GM23248 (cell line): Measurements from ENCODE around the gene SND1. TPM values are rescaled to one million over a fixed set of nuclear protein-coding genes. Genes with fewer than 3 reads are reported as not detected.

Source experiments
- DNase-seq: peaks from one replicate; pipeline ENCODE4 v3.0.0-alpha.2; 2015
- H2AFZ ChIP-seq: fragments of 200-600 bp; sonication (generic); 2 replicates; pipeline ENCODE4 v1.6.1; 2016; ENCODE audit warnings: antibody characterized with exemption
- H3F3A ChIP-seq: fragments of 200-600 bp; sonication (generic); 2 replicates; pipeline ENCODE4 v1.6.1; 2016; ENCODE audit warnings: mild to moderate bottlenecking, antibody characterized with exemption, mixed run types; ENCODE audit not compliant: insufficient read depth
- H3K27ac ChIP-seq: fragments of 200-600 bp; sonication (generic); 2 replicates; pipeline ENCODE4 v1.5.1; 2016; ENCODE audit warnings: mild to moderate bottlenecking
- H3K27me3 ChIP-seq: fragments of 200-600 bp; sonication (generic); replicated peaks from 2 replicates; pipeline ENCODE4 v1.6.1; 2016; ENCODE audit warnings: mild to moderate bottlenecking; ENCODE audit not compliant: insufficient read depth
- H3K36me3 ChIP-seq: fragments of 200-600 bp; sonication (generic); 2 replicates; pipeline ENCODE4 v1.6.1; 2016; ENCODE audit warnings: low read depth, mild to moderate bottlenecking
- H3K4me1 ChIP-seq: fragments of 200-600 bp; sonication (generic); 2 replicates; pipeline ENCODE4 v1.6.1; 2016; ENCODE audit warnings: mild to moderate bottlenecking; ENCODE audit not compliant: insufficient read depth
- H3K4me2 ChIP-seq: fragments of 200-600 bp; sonication (generic); one replicate; pipeline ENCODE4 v1.6.1; 2016; ENCODE audit warnings: mild to moderate bottlenecking; ENCODE audit not compliant: unreplicated experiment
- H3K4me3 ChIP-seq: fragments of 200-600 bp; sonication (generic); 2 replicates; pipeline ENCODE4 v1.5.1; 2016; ENCODE audit warnings: mild to moderate bottlenecking
- H3K79me2 ChIP-seq: fragments of 200-600 bp; sonication (generic); 2 replicates; pipeline ENCODE4 v1.6.1; 2016; ENCODE audit warnings: mild to moderate bottlenecking; ENCODE audit not compliant: insufficient read depth
- H3K9ac ChIP-seq: fragments of 200-600 bp; sonication (generic); 2 replicates; pipeline ENCODE4 v1.6.1; 2016; ENCODE audit warnings: mild to moderate bottlenecking
- H3K9me2 ChIP-seq: fragments of 200-600 bp; sonication (generic); 2 replicates; pipeline ENCODE4 v1.6.1; 2016; ENCODE audit warnings: mixed run types, mild to moderate bottlenecking, moderate library complexity; ENCODE audit not compliant: insufficient read depth
- H3K9me3 ChIP-seq: fragments of 200-600 bp; sonication (generic); one replicate; pipeline ENCODE4 v1.6.1; 2017; ENCODE audit warnings: low read depth
- H4K20me1 ChIP-seq: fragments of 200-600 bp; sonication (generic); 2 replicates; pipeline ENCODE4 v1.6.0; 2016; ENCODE audit not compliant: insufficient read depth
- EZH2 ChIP-seq: fragments of 200-600 bp; sonication (generic); IDR thresholded peaks from 2 replicates; pipeline ENCODE4 v1.6.1; 2018; ENCODE audit warnings: antibody characterized with exemption, mild to moderate bottlenecking; ENCODE audit not compliant: insufficient read depth, poor library complexity, severe bottlenecking
- EZH2phosphoT487 ChIP-seq: fragments of 200-600 bp; sonication (generic); IDR thresholded peaks from 2 replicates; pipeline ENCODE4 v1.6.1; 2018; ENCODE audit warnings: antibody characterized with exemption, moderate library complexity, mild to moderate bottlenecking, low read depth; ENCODE audit not compliant: insufficient read depth
- WGBS, 2 experiments: methylation state at CpG; one replicate each; pipeline ENCODE4 v1.1.6; 2015 to 2017; ENCODE audit warnings: low lambda C conversion rate in 2 of 2, low coverage in 1 of 2; ENCODE audit errors: missing lambda C conversion rate in 2 of 2; 5-methylcytosine and 5-hydroxymethylcytosine counted together
- in situ Hi-C: fragments of 300-500 bp; cut with MboI; formaldehyde crosslinking; loops from 2 replicates; pipeline ENCODE4 v1.15.0; 2020
- polyA plus RNA-seq: library from polyadenylated mRNA; unstranded; fragments of >200 nt; fragmentation: Nextera tagmentation; extraction: Ambion mirVana; gene quantifications from 2 replicates; pipeline ENCODE4 v1.2.1, GENCODE V29; 2016
- total RNA-seq: library from RNA; depleted of rRNA; stranded (reverse); fragments of >200 nt; shearing (Covaris generic); gene quantifications from 2 replicates; pipeline ENCODE4 v1.2.3, GENCODE V29; 2014

The SND1 gene
- total and polyA plus RNA-seq, 2 experiments from 2014 or later, result 128 to 184 TPM

DNA sequence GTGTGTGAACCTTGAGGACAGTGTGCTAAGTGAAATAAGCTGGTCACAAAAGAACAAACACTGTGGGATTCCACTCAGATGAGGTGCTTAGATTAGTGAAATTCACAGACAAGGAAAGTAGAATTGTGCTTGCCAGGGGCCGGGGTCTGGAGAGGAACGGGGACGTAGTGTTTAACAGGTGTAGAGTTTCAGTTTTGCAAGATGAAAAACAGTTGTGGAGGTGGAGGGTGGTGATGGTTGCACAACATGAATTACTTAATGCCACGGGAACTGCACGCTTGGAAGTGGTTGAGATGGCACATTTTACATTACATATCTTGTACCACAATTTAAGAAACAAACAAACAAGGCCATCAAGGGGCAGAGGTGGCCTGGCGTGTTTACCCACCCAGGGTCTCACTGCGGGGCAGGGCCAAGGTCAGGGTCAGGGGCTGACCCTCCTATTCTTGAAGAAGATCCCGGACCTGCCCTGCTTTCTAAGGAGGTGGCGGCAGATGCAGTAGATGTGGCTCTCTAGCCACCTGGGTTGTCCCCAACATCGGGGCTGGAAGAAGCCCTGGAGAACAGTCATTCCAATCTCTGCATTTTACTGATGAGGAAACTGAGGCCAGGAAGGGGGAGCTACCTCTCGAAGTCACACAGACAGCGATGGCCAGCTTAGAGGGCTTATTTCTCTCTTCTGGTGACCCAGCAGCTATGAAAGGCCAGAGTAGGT is 470.7 kb downstream of the SND1 start:
- no peaks in the 10 kb centered on the region for H3K9me2 ChIP-seq
- no peak overlapping the region for H3K4me3 ChIP-seq
- H3K4me2 ChIP-seq, result no peak overlapping the region
- H4K20me1 ChIP-seq, result no peaks in the 10 kb centered on the region
- no peak overlapping the region for H3K9ac ChIP-seq
- no peak overlapping the region for H3K27ac ChIP-seq
- H3K4me1 ChIP-seq, result no peaks in the 10 kb centered on the region
- TF ChIP-seq EZH2 (no peak), EZH2phosphoT487 (no peak)
- no peaks in the 10 kb centered on the region for H3K36me3 ChIP-seq
- no peaks in the 10 kb centered on the region for H3K9me3 ChIP-seq
- in situ Hi-C loops, result no loop called here
- WGBS, 2 experiments, result 52 to 56% methylated on average over 12 of the region's 12 CpGs
- H3K27me3 ChIP-seq, result peaks cover 52% of the 10 kb centered on the region
- H3F3A ChIP-seq, result no peaks in the 10 kb centered on the region
- DNase-seq, result no peak
- no peaks in the 10 kb centered on the region for H3K79me2 ChIP-seq
- H2AFZ ChIP-seq, result no peak overlapping the region

DNA sequence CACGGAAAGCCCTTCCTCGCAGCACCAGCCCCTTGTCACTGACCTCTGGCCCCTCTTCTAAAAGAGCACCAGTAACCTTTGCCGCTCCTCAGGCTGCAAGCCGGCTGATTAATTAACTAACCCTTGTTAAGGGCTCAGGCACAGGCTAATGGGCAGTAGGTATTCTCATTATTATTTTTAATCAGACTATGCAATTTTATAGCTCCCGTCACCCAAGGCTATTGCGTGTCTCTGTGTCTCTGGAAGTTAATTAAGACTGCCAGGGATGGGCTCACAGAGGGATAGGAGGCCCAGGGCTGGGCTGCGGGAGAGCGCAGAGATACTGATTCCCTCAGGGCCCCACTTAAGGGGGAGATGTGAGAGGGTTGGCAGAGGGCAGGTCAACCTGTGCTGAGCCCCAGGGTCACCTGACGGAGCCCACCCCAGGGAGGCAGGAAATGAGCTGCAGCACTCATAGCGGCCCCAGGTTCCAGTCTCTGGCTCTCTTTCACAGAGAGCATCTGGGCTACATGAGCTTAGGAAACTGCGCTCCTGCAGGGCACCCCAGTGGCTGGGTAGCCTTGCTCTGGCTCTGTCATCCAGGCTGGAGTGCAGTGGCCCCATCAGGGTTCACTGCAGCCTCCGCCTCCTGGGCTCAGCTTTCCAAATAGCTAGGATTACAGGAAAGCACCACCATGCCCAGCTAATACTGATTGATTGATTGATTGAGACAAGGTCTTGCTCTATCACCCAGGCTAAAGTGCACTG is 471.5 kb downstream of the SND1 start:
- Histone ChIP-seq H3K9ac (no peak overlapping the region), H3K9me2 (no peaks in the 10 kb centered on the region), H3K9me3 (no peaks in the 10 kb centered on the region), H3K4me3 (no peak overlapping the region), H2AFZ (no peak overlapping the region), H3K36me3 (no peaks in the 10 kb centered on the region), H3K27me3 (peaks cover 54% of the 10 kb centered on the region), H3K79me2 (no peaks in the 10 kb centered on the region), H3F3A (no peaks in the 10 kb centered on the region), H3K4me1 (no peaks in the 10 kb centered on the region), H3K4me2 (no peak overlapping the region), H4K20me1 (no peaks in the 10 kb centered on the region), H3K27ac (no peak overlapping the region)
- 26 to 35% methylated on average over 12 of the region's 12 CpGs for WGBS, 2 experiments
- DNase-seq, result no peak
- TF ChIP-seq EZH2 (no peak), EZH2phosphoT487 (no peak)
- in situ Hi-C loops, result no loop called here

DNA sequence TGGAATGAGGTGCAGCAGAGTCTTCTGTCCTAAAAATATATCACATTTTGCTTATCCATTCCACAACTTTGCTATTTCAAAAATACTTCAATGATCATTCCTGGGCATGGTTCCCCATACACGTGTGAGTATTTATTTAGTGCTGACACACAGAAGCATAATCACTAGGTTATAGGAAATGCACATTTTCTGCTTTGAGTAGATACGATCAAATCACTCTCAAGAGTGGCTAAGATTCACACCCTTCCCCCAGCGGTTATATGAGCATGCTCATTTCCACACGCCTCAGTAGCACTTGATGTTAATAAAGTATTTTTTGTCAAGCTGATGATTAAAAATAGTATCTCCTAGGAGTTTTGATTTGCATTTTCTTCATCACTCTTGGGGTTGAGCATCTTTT is 472.8 kb downstream of the SND1 start:
- no peak overlapping the region for H2AFZ ChIP-seq
- H3K9ac ChIP-seq, result no peak overlapping the region
- no peak for TF ChIP-seq EZH2
- TF ChIP-seq EZH2phosphoT487, result no peak
- no peak for DNase-seq
- no peaks in the 10 kb centered on the region for H3K9me3 ChIP-seq
- no peaks in the 10 kb centered on the region for H3K4me1 ChIP-seq
- peaks cover 67% of the 10 kb centered on the region for H3K27me3 ChIP-seq
- H3K79me2 ChIP-seq, result no peaks in the 10 kb centered on the region
- H3K36me3 ChIP-seq, result no peaks in the 10 kb centered on the region
- H3K4me2 ChIP-seq, result no peak overlapping the region
- H3K9me2 ChIP-seq, result no peaks in the 10 kb centered on the region
- H3K4me3 ChIP-seq, result no peak overlapping the region
- H3K27ac ChIP-seq, result no peak overlapping the region
- 50 to 56% methylated on average over 4 of the region's 4 CpGs for WGBS, 2 experiments
- H3F3A ChIP-seq, result no peaks in the 10 kb centered on the region
- H4K20me1 ChIP-seq, result no peaks in the 10 kb centered on the region
- in situ Hi-C loops, result no loop called here

DNA sequence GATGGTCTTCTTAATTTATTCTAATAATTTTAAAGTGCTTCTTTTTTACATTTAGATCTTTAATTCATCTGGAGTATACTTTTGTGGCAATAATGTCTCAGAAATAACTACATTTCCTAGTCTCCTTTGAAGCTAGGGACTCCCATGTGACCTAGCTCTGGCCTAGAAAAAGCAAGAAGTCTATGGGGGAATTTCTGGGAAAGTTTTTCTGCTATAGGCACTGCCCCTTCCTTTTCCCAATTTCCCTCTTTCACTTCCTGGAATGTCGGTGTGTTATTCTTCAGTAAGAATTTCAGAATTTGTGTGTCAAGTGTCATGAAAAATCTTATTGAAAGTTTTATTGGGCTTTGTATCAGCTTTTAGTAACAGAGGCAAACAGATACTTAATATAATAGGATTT is 473.8 kb downstream of the SND1 start:
- Histone ChIP-seq H3K27ac (no peak overlapping the region), H3K9me2 (no peaks in the 10 kb centered on the region), H3K9ac (no peak overlapping the region), H3K79me2 (no peaks in the 10 kb centered on the region), H3K27me3 (peaks cover 72% of the 10 kb centered on the region), H2AFZ (no peak overlapping the region), H3K4me2 (no peak overlapping the region), H3K9me3 (no peaks in the 10 kb centered on the region), H3K4me3 (no peak overlapping the region), H3K4me1 (no peaks in the 10 kb centered on the region), H3F3A (no peaks in the 10 kb centered on the region), H3K36me3 (no peaks in the 10 kb centered on the region), H4K20me1 (no peaks in the 10 kb centered on the region)
- in situ Hi-C loops, result no loop called here
- DNase-seq, result no peak
- 42 to 50% methylated on average over 1 of the region's 1 CpG for WGBS, 2 experiments
- TF ChIP-seq EZH2phosphoT487 (no peak), EZH2 (no peak)
